ENCODE results near the gene DTHD1.
A peak's percentile ranks its signal among the peaks of the same experiment; 100 is the strongest.

Gene DTHD1

DNA sequence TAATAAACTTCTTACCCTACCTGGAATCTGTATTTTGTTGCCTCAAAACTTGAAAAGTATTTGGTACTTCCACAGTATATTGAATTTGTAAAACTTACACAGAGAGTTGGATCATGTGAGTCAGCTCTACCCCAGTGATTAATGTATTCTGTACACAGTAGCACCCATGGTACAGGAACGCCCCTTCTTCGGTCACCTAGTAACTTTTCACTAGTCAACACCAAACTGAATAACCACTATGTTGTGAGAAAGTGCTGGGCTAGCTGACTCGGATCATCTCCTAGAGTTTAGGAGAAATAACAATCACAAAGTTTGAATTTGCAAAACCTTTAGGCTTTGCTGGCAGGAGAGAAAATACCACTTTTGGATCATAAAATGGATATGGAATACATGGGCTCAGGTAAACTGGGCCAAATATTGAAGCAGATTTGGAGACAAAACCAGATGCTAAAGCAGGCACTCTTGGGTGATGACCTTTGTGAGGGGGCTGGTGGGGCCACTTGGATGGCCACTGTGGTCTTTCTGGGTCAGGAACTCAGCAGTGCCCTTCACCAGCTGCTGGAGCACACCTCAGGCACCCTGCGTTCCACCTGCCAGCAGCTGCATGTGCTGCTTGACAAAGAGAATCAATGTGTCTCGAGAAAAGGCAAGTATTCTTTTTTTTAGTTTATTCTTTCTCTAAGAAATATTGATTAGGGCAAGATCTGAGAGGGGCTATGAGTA, at the start of gene DTHD1:
DTHD1 (plus strand) TSS at position 233 of the 723 bp plus-strand sequence; CDS start at position 376, 143 bp downstream.
- no peak for DNase-seq (ENCODE audit: low read depth in 2 of 2)

GRCh38 chr4:36233567-36234266, 47.7 kb upstream of the DTHD1 start:
- DNase-seq (ENCODE audit: low read depth in 2 of 2): no peak

- no peak for DNase-seq (ENCODE audit: low read depth in 2 of 2)
These were observed 46.1 kb upstream of the DTHD1 start for GRCh38 chr4:36235306-36235705.

DNA sequence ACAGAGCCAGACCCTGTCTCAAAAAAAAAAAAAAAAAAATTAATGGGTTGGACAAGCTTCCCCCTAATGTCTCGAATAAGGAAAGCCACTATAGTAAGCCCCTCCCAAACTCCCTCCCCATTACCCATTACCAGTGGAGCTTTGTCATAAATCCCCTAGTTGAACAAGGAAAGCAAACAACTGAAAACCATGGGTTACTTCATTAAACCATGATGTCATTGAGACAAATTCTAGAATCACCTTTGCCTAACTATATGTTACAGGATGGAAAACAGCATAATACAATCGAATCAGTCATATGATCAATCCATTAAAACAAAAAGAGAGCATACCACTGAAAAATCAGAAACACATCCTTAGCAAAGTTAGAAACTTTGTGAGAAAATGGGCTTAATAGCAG, 45.3 kb upstream of the DTHD1 start:
- DNase-seq (ENCODE audit: low read depth in 2 of 2): no peak

GRCh38 chr4:36237366-36238313, 43.8 kb upstream of the DTHD1 start:
- no peak for DNase-seq (ENCODE audit: low read depth in 2 of 2)

GRCh38 chr4:36241771-36242170, 39.6 kb upstream of the DTHD1 start:
- DNase-seq (ENCODE audit: low read depth in 2 of 2): no peak

DNA sequence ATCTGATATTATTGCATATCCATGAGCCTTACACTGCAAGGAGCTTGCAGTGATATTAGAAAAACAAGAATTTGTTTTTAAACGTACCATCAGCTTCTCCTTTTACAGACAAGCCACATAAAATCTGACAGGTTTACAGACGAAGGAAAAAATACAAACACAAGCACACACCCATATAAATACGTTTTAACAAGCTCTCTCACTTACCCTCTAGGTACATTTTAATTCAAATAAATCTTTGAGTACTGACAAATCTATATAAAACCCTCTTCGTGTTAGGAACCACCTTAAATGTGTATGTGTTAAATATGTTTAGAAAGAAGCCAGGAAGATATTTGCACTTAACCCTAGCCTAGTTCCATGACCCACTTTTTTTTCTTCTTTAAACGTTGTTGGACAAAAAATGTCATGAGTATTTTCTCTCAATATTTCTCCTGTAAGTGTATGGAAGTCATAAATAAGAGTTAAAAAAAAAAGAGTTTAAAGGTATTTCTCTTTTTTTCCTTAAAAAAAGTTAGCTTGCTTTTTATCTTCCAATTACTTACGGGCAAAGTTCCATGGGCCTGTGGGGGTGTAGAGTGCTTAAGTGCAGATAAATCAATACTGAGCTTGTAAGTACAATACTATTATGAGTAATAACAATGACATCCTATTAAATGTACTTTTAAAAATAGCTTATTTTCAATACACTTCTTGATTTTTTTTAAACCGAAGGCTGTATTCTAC, 38.6 kb upstream of the DTHD1 start:
- DNase-seq (ENCODE audit: low read depth in 2 of 2): no peak

DNA sequence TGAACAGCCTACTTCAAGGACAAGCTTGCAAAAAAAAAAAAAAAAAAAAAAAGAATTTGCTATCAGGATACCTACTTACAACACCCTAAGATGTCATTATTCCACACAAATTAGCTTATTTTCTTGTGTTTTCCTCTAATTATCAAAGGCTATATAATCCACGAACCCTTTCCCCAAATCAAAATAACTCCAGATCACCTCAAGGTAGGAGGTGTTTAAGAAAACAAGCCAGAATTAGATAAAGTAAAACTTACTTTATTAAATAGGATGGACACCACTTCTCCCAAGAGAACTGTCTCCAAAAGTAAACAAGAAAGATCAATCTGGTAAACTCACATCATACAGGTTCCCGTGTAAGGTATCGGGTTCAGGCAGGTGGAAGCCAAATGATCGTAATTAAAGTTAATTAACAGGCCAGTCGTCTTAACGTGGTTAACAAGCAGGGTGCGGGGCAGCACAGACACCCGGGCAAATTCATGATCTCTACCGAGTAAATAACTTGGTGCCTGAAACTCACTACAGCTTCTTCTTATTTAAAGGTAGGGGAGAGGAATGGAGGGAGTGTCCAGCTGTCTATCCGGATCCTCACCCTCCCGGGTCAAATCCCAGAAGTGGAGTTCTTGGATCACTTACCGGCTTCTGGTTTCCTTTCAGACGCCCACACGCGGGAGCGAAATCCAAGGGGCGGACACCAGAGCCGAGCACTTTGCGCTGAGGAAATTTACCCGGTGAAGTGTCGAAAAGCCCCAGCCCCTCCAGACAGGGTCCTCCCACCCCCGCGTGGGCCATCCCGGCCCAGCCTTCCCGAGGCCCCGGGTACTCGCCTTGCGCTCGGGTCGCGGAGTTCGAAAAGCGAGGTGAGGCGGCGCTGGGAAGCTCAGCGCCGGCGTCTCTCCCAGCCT, 37.8 kb upstream of the DTHD1 start:
- DNase-seq (ENCODE audit: low read depth in 2 of 2): peak; percentile 11 to 37

- peak; percentile 69 to 79 for DNase-seq (ENCODE audit: low read depth in 2 of 2)
These were observed 36.9 kb upstream of the DTHD1 start, which contains the start of gene ARAP2 for GRCh38 chr4:36244257-36245082. Gene ARAP2 (minus strand): TSS chr4:36244514. CDS start chr4:36229486, 15,028 bp downstream.

DNA sequence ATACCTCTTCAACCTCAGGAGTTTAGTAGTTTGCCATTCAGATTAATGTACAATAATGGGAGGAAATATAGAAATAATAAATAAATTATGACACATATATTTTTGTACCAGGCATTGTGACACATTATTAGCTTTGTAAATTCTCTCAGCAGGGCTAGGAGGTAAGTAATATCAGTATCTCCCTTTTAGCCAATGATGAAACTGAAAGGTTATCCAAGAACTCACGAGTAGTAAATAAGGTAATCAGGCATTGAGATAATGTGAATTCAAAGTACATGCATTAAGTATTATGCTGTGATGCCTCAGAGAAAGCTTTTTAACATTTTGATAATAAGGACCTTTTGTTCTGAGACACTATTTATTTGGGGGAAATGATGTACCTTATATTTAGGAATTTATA, 31.8 kb upstream of the DTHD1 start:
- no peak for DNase-seq (ENCODE audit: low read depth in 2 of 2)

DNA sequence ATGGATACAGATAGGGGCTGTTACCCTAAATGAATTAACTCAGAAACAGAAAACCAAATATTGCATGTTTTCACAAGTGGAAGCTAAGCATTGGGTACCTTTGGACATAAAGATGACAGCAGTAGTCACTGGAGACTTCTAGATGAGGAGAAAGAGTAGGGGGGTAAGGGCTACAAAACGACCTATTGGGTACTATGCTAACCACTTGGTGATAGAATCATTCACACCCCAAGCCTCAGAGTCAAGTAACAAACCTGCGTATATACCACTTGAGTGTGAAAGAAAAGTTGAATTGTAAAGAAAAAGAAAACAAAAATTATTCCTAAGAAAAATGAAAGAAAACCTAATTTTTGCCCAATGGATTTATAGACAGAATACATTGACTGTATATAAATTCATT, 29.4 kb upstream of the DTHD1 start:
- no peak for DNase-seq (ENCODE audit: low read depth in 2 of 2)

DNA sequence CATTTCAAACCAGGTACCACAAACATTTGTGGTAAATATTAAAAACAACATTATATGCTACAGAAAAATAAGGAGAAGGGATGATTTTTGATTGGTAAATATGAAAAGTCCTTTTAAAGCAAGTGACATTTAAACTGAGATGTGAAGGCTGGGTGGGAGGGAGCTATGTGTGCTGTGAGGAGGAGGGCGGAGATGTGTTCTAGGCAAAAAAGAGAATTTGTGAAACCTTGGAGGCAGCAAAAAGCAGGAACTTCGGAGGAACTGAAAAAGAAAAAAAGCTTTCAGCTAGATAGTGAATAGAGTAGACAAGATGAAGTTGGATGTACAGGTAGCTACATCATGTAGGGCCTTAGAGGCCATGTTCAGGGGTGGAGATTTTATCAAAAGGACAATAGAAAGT, 27.0 kb upstream of the DTHD1 start:
- DNase-seq (ENCODE audit: low read depth in 2 of 2): no peak

DNA sequence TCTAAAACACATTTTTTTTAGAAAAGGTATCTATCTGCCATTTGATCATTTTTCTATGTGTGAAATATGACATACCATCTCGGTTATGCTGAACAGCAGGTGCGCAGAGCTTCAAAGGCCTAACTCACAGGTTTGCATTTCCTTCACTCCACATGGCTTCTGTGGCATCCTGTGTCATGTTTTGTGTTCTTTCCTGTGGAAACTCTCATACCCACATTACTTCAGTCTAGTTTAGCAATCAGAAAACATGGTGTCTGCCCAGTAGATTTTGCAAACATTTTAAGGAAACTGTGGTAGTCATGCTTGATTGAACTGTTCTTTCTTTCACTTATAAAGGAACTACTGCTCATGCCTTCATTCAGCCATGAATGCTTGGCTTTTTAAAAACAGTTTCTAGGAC, 25.8 kb upstream of the DTHD1 start:
- peak; percentile 15 to 47 for DNase-seq (ENCODE audit: low read depth in 2 of 2)

- no peak for DNase-seq (ENCODE audit: low read depth in 2 of 2)
These were observed 25.0 kb upstream of the DTHD1 start for GRCh38 chr4:36256398-36256891.

DNA sequence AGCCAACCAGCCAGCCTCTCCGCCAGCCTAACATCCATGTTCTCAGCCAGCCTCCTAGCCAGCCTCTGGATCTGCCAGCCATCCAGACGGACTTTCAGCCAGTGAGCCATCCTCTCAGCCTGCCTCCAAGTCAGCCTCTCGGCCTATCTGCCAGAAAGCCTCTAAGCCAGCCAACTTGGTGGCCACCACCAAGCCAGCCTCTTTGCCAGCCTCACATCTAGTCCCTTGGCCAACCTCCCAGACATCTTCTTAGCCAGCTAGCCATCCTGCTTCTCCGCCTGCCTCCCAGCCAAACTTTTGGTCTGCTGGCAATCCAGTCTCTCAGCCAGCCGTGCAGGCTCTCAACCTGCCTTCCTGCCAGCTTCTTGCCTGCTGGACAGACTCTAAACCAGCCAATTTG, 20.7 kb upstream of the DTHD1 start:
- no peak for DNase-seq (ENCODE audit: low read depth in 2 of 2)

DNA sequence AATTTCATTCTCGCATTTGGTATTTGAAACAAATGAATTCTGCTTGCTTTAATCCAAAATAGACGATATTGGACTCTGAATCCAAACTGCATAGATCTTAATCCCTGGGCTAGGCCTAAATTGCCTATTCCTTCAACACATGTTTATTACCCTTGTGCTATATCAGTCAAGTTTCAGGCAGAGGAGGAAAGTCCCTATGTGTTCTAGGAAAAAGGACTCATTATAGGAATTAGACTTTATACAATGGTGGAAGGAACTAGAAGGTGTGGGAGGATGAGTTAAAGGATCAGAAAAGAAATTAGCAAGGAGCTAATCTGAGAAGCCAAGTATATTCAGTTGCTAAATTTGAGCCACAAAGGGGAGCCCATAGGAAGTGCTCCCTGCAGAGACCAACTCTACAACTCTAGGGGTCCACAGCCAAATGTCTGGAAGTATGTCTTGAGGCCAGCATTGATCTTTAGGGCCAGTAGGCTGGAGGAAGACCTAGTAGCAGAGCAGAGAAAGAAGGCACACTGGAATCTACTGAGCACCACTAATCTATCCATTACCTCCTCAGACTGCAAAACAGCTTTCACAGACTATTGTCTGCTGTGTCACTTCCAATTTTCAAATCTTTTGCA, 17.1 kb upstream of the DTHD1 start:
- DNase-seq (ENCODE audit: low read depth in 2 of 2): no peak

DNA sequence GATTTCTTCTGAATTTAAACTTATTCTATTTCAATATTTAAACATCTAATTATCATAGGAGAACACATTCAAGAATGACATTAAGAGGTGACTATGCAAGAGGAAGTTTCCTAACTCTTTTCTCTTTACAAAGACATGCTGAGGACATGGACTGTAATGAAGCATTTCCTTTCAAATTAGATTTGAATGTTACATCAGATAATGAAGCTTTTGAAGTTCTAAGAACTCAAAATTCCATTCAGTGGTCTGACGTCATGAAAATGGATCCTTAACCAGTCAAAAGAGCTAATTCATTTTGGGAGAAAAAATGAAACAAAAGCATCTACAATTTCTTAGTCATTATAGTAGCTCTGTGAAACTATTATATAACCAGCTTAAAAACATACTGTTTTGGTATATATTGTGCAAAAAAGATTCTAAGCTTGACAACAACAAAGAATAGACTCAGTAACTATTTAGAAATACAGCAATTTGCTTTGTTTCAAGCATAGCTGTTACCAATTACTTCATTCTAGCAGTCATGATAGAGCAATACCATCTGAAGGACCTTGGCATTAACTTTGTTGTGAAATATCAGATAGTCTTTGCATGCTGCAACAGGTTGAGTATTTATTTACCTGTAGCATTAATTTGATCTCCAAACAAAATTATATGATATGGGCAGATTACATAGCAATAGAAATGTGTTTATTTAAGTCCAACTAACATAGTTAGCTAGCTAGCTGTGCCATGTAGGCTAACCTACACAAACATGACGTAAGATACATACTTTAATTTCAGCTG, 13.7 kb upstream of the DTHD1 start:
- DNase-seq (ENCODE audit: low read depth in 2 of 2): no peak

GRCh38 chr4:36269101-36269500, 12.3 kb upstream of the DTHD1 start:
- DNase-seq (ENCODE audit: low read depth in 2 of 2): no peak
